CD4-positive, alpha-beta T cell (primary cell): ENCODE results near the gene CAPSL. TPM values are rescaled to one million over a fixed set of nuclear protein-coding genes. Genes with fewer than 3 reads are reported as not detected.

Source experiments
- ATAC-seq: fragments of 200-7000 bp; cut with Tn5 transposase; one replicate; pipeline ENCODE4 v1.10.0; 2022; ENCODE audit warnings: mild to moderate bottlenecking; ENCODE audit not compliant: poor library complexity
- CTCF ChIA-PET: fragments of 350-600 bp; sonication (Branson Sonifier 250); formaldehyde crosslinking; loops from one replicate; lab custom pipeline; 2021; ENCODE audit warnings: antibody characterized with exemption, inconsistent platforms; lab: Charles Lee
- POLR2A ChIA-PET: fragments of 350-600 bp; sonication (Branson Sonifier 250); formaldehyde crosslinking; loops from one replicate; lab custom pipeline; 2021; ENCODE audit warnings: antibody characterized with exemption, inconsistent platforms; lab: Charles Lee
- DNase-seq, 14 experiments: peaks; one replicate each; pipeline ENCODE4 v3.0.0-alpha.2; 2013 to 2020; ENCODE audit warnings: mixed read lengths in 2 of 14
- H3K27ac ChIP-seq, 2 donors: one replicate each; pipeline versions ENCODE4 v1.5.1 to v1.7.0; 2013; ENCODE audit warnings: low read length in 2 of 2, low read depth in 1 of 2, mild to moderate bottlenecking in 1 of 2
- H3K27me3 ChIP-seq, 2 experiments: 1 replicate in 1 of 2; 2 replicates in 1 of 2; pipeline versions ENCODE4 v1.6.1 to v1.7.0; 2013; ENCODE audit warnings: low read length in 2 of 2, control low read depth in 1 of 2, mild to moderate bottlenecking in 1 of 2, moderate library complexity in 1 of 2; ENCODE audit not compliant: insufficient read depth in 2 of 2, control insufficient read depth in 1 of 2
- H3K36me3 ChIP-seq: one replicate; pipeline ENCODE4 v1.6.1; 2013; ENCODE audit warnings: low read length, control low read depth; ENCODE audit not compliant: insufficient read depth
- H3K4me1 ChIP-seq: one replicate; pipeline ENCODE4 v1.6.1; 2013; ENCODE audit warnings: low read length, control low read depth; ENCODE audit not compliant: insufficient read depth
- H3K4me3 ChIP-seq: one replicate; pipeline ENCODE4 v1.5.1; 2013; ENCODE audit warnings: mild to moderate bottlenecking, low read length, moderate library complexity
- H3K9me3 ChIP-seq, 2 experiments: 1 replicate in 1 of 2; 2 replicates in 1 of 2; pipeline versions ENCODE4 v1.6.1 to v1.7.0; 2013; ENCODE audit warnings: low read length in 2 of 2, mild to moderate bottlenecking in 2 of 2, control low read depth in 1 of 2, moderate library complexity in 1 of 2; ENCODE audit not compliant: control insufficient read depth in 1 of 2, insufficient read depth in 1 of 2
- H3K27ac Mint-ChIP-seq: one replicate; pipeline ENCODE4 v1.8.0; 2020; ENCODE audit warnings: mixed read lengths
- H3K27me3 Mint-ChIP-seq: one replicate; pipeline ENCODE4 v1.8.0; 2021; ENCODE audit warnings: mixed read lengths
- H3K36me3 Mint-ChIP-seq: one replicate; pipeline ENCODE4 v1.8.0; 2021; ENCODE audit warnings: low read depth, mixed read lengths
- H3K4me1 Mint-ChIP-seq: one replicate; pipeline ENCODE4 v1.8.0; 2021; ENCODE audit warnings: low read depth, mixed read lengths
- H3K4me3 Mint-ChIP-seq: one replicate; pipeline ENCODE4 v1.8.0; 2020; ENCODE audit warnings: mild to moderate bottlenecking, mixed read lengths
- H3K9me3 Mint-ChIP-seq: one replicate; pipeline ENCODE4 v1.8.0; 2020; ENCODE audit warnings: mixed read lengths
- intact Hi-C, 2 experiments: fragments of 100-400 bp; cut with DNase I in 1 of 2; cut with micrococcal nuclease in 1 of 2; formaldehyde crosslinking; loops; one replicate each; pipeline versions ENCODE4 v1.15.1 to v1.9.0; 2023 to 2025; cut with DNase I, micrococcal nuclease
- total RNA-seq, 174 experiments: library from RNA in 2 of 174; stranded (reverse) in 2 of 174; gene quantifications; one replicate each; pipeline ENCODE4 v1.2.3 and lab custom pipeline; 2021 to 2026
- TF ChIP-seq, protein P1 (sequence below): fragments of 200-600 bp; IDR thresholded peaks from one replicate; pipeline ENCODE4 v1.8.0; 2022; ENCODE audit warnings: antibody characterized with exemption, mild to moderate bottlenecking

Gene CAPSL
- total RNA-seq, 2 experiments from 2014 or later = not detected

DNA sequence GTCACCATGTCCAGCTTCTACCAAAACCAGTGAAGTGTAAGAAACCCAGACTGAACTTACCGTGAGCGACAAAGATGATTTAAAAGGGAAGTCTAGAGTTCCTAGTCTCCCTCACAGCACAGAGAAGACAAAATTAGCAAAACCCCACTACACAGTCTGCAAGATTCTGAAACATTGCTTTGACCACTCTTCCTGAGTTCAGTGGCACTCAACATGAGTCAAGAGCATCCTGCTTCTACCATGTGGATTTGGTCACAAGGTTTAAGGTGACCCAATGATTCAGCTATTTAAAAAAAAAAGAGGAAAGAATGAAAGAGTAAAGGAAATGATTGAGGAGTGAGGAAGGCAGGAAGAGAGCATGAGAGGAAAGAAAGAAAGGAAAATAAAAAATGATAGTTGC is 62.0 kb downstream of the CAPSL start:
- H3K4me1 ChIP-seq = peaks cover 47% of the 10 kb centered on the region
- Mint-ChIP-seq H3K36me3 (peaks cover 93% of the 10 kb centered on the region), H3K4me1 (peaks cover 95% of the 10 kb centered on the region), H3K4me3 (peak overlapping the region; percentile 17), H3K9me3 (peaks cover 12% of the 10 kb centered on the region), H3K27ac (peak overlapping the region; percentile 85), H3K27me3 (no peaks in the 10 kb centered on the region)
- TF ChIP-seq, protein P1, sequence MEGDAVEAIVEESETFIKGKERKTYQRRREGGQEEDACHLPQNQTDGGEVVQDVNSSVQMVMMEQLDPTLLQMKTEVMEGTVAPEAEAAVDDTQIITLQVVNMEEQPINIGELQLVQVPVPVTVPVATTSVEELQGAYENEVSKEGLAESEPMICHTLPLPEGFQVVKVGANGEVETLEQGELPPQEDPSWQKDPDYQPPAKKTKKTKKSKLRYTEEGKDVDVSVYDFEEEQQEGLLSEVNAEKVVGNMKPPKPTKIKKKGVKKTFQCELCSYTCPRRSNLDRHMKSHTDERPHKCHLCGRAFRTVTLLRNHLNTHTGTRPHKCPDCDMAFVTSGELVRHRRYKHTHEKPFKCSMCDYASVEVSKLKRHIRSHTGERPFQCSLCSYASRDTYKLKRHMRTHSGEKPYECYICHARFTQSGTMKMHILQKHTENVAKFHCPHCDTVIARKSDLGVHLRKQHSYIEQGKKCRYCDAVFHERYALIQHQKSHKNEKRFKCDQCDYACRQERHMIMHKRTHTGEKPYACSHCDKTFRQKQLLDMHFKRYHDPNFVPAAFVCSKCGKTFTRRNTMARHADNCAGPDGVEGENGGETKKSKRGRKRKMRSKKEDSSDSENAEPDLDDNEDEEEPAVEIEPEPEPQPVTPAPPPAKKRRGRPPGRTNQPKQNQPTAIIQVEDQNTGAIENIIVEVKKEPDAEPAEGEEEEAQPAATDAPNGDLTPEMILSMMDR = no peak
- no peak overlapping the region for H3K4me3 ChIP-seq
- no peak for DNase-seq
- H3K36me3 ChIP-seq = peaks cover 83% of the 10 kb centered on the region
- POLR2A ChIA-PET = interaction anchor here (0.7 to 9.8 kb wide), 9 partner anchors 9 to 163 kb away, joined by 3 to 278 read pairs (median 7); partner anchors contain the start of gene IL7R
- H3K27ac ChIP-seq = peak overlapping the region in 1 of 2 donors; percentile 36
- CTCF ChIA-PET = no interaction called here
- H3K27me3 ChIP-seq = no peaks in the 10 kb centered on the region
- intact Hi-C loops = no loop called here
- peaks cover 0 to 5% of the 10 kb centered on the region in 2 experiments for H3K9me3 ChIP-seq
- ATAC-seq = no peak

DNA sequence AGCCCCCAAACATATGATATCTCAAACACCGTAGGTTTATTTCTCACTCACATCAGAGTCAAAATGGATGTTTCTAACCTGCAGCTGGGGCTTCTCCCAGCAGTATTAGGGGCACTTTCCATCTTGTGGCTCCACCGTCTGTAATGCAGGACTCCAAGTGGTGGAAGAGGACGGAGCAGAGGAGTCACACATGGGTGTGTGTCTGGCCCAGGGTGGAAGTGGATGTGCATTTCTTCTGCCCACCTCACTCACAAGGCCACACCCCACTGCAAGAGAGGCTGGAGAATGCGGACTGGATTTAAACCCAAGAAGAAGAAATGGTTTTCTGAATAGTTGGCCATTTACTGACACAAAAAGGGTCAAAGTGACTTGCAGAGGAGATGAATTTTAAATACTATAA is 67.8 kb downstream of the CAPSL start:
- peak overlapping the region; percentile 99 for H3K27ac Mint-ChIP-seq
- Histone ChIP-seq H3K36me3 (peaks cover 98% of the 10 kb centered on the region), H3K27ac (no peak overlapping the region), H3K27me3 (no peaks in the 10 kb centered on the region), H3K9me3 (no peaks in the 10 kb centered on the region), H3K4me1 (peaks cover 54% of the 10 kb centered on the region), H3K4me3 (no peak overlapping the region)
- no peak overlapping the region for H3K4me3 Mint-ChIP-seq
- intact Hi-C loops = no loop called here
- H3K9me3 Mint-ChIP-seq = peaks cover 9% of the 10 kb centered on the region
- no peaks in the 10 kb centered on the region for H3K27me3 Mint-ChIP-seq
- H3K36me3 Mint-ChIP-seq = peaks cover 100% of the 10 kb centered on the region
- DNase-seq = no peak
- peaks cover 96% of the 10 kb centered on the region for H3K4me1 Mint-ChIP-seq
- ChIA-PET POLR2A (interaction anchor here (0.8 to 9.8 kb wide), 16 partner anchors 11 to 224 kb away, joined by 3 to 278 read pairs (median 4); partner anchors contain the start of gene IL7R), CTCF (interaction anchor here (0.9 to 1.6 kb wide), 4 partner anchors 19 to 254 kb away, joined by 3 read pairs; no protein-coding TSS in a partner anchor)
- TF ChIP-seq, protein P1 = no peak
- no peak for ATAC-seq

DNA sequence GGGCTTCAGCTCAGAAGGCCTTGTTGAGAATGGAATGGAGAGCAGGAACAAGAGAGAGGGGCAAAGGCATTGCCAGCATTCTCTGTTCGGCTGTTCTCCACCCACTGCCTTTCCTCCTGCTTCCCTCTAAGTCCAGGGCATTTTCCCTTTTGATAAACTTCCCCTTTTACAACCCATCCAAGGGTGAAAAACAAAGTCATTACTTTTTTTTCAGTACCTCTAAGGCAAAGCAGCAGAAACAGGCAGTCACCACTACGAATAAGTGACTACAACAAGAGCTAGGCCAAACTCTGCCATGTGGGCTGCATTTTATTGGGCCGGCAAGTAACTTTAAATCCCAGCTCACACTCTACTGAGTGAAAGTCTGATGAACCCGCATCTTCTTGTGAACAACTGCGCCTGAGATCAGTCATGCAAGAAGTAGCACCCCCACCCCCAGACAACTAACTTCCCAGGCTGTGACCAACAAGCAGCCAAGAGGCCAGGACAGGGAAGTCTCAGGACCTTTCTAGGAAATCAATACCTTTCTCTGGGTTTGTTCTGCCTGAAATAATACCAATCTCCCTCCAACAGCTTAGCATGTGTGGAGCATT is 68.6 kb downstream of the CAPSL start:
- H3K27me3 ChIP-seq = no peaks in the 10 kb centered on the region
- peak overlapping the region; percentile 1 to 34 for H3K27ac ChIP-seq
- Mint-ChIP-seq H3K4me3 (peak overlapping the region; percentile 31), H3K4me1 (peaks cover 96% of the 10 kb centered on the region), H3K27me3 (no peaks in the 10 kb centered on the region), H3K36me3 (peaks cover 100% of the 10 kb centered on the region), H3K27ac (peak overlapping the region; percentile 99), H3K9me3 (peaks cover 9% of the 10 kb centered on the region)
- TF ChIP-seq, protein P1 = no peak
- intact Hi-C loops = no loop called here
- ChIA-PET POLR2A (interaction anchor here (0.9 to 9.8 kb wide), 19 partner anchors 11 to 218 kb away, joined by 3 to 278 read pairs (median 4); partner anchors contain the start of gene IL7R), CTCF (interaction anchor here (0.9 to 1.6 kb wide), 4 partner anchors 20 to 253 kb away, joined by 3 read pairs; no protein-coding TSS in a partner anchor)
- peaks cover 98% of the 10 kb centered on the region for H3K36me3 ChIP-seq
- no peak overlapping the region for H3K4me3 ChIP-seq
- H3K4me1 ChIP-seq = peaks cover 52% of the 10 kb centered on the region
- H3K9me3 ChIP-seq = no peaks in the 10 kb centered on the region
- ATAC-seq (peak; percentile 16), DNase-seq (no peak)
